HepG2 (cell line): ENCODE measurements around the gene NOCT. TPM values are rescaled to one million over a fixed set of nuclear protein-coding genes. Genes with fewer than 3 reads are reported as not detected.

Source experiments
- ARNT ChIP-seq: fragments of 450-650 bp; IDR thresholded peaks from 2 replicates; pipeline ENCODE4 v1.6.1; 2017
- GABPB1 ChIP-seq: IDR thresholded peaks from 2 replicates; pipeline ENCODE4 v1.6.1; 2016; ENCODE audit warnings: mild to moderate bottlenecking, missing genetic modification reagents, moderate library complexity, missing compliant biosample characterization
- HOXA9 ChIP-seq: sonication (generic); formaldehyde crosslinking; IDR thresholded peaks from 2 replicates; pipeline ENCODE4 v1.8.1; 2022; ENCODE audit warnings: missing genetic modification reagents, mild to moderate bottlenecking, moderate library complexity, borderline replicate concordance
- POGZ ChIP-seq: sonication (generic); formaldehyde crosslinking; IDR thresholded peaks from 2 replicates; pipeline ENCODE4 v1.4.0; 2020; ENCODE audit warnings: mild to moderate bottlenecking, missing genetic modification reagents
- PRDM15 ChIP-seq: sonication (generic); formaldehyde crosslinking; IDR thresholded peaks from 2 replicates; pipeline ENCODE4 v1.4.0; 2020; ENCODE audit warnings: missing genetic modification reagents
- REST ChIP-seq, 2 experiments: IDR thresholded peaks; 2 replicates each; pipeline ENCODE4 v1.6.1; 2011 to 2012; ENCODE audit warnings: low read length in 2 of 2, borderline replicate concordance in 1 of 2, low read depth in 1 of 2, mild to moderate bottlenecking in 1 of 2, moderate library complexity in 1 of 2
- SAP130 ChIP-seq: IDR thresholded peaks from 2 replicates; pipeline ENCODE4 v1.6.1; 2016; ENCODE audit warnings: low read depth
- SIX1 ChIP-seq: sonication (generic); formaldehyde crosslinking; IDR thresholded peaks from 2 replicates; pipeline ENCODE4 v1.4.0; 2020; ENCODE audit warnings: missing genetic modification reagents, borderline replicate concordance
- SMARCE1 ChIP-seq: fragments of 450-650 bp; IDR thresholded peaks from 2 replicates; pipeline ENCODE4 v1.6.1; 2017; ENCODE audit warnings: borderline replicate concordance
- SOX13 ChIP-seq, 3 experiments: fragments of 450-650 bp in 1 of 3; sonication (generic) in 1 of 3; formaldehyde crosslinking in 1 of 3; IDR thresholded peaks in 2 of 3; conservative IDR thresholded peaks in 1 of 3; 2 replicates each; pipeline versions ENCODE4 v1.5.0 to v1.6.1; 2016 to 2020; ENCODE audit warnings: antibody characterized with exemption in 1 of 3, mild to moderate bottlenecking in 1 of 3, missing compliant biosample characterization in 1 of 3, missing genetic modification reagents in 1 of 3, moderate library complexity in 1 of 3
- TARDBP ChIP-seq: sonication (generic); formaldehyde crosslinking; IDR thresholded peaks from 2 replicates; pipeline ENCODE4 v1.8.0; 2022; ENCODE audit warnings: mild to moderate bottlenecking, missing genetic modification reagents
- ZHX1 ChIP-seq: sonication (generic); formaldehyde crosslinking; IDR thresholded peaks from 2 replicates; pipeline ENCODE4 v1.8.1; 2022; ENCODE audit warnings: low read depth, mild to moderate bottlenecking, missing genetic modification reagents
- ZNF10 ChIP-seq: sonication (generic); formaldehyde crosslinking; IDR thresholded peaks from 2 replicates; pipeline ENCODE4 v1.4.0; 2020; ENCODE audit warnings: mild to moderate bottlenecking, low read depth, missing genetic modification reagents, borderline replicate concordance
- ZNF260 ChIP-seq: sonication (generic); formaldehyde crosslinking; IDR thresholded peaks from 2 replicates; pipeline ENCODE4 v1.4.0; 2020; ENCODE audit warnings: missing genetic modification reagents, low read depth, mild to moderate bottlenecking, borderline replicate concordance
- ZNF326 ChIP-seq: sonication (generic); formaldehyde crosslinking; IDR thresholded peaks from 2 replicates; pipeline ENCODE4 v1.4.0; 2020; ENCODE audit warnings: missing genetic modification reagents, borderline replicate concordance
- ZNF430 ChIP-seq: sonication (generic); formaldehyde crosslinking; IDR thresholded peaks from 2 replicates; pipeline ENCODE4 v1.9.0; 2021; ENCODE audit warnings: mild to moderate bottlenecking, missing genetic modification reagents
- ZNF570 ChIP-seq: sonication (generic); formaldehyde crosslinking; IDR thresholded peaks from 2 replicates; pipeline ENCODE4 v1.4.0; 2020; ENCODE audit warnings: mild to moderate bottlenecking, missing genetic modification reagents, borderline replicate concordance
- ZNF572 ChIP-seq: sonication (generic); formaldehyde crosslinking; IDR thresholded peaks from 2 replicates; pipeline ENCODE4 v1.5.1; 2020; ENCODE audit warnings: mild to moderate bottlenecking, missing genetic modification reagents
- ZNF777 ChIP-seq: sonication (generic); formaldehyde crosslinking; IDR thresholded peaks from 2 replicates; pipeline ENCODE4 v1.4.0; 2020; ENCODE audit warnings: missing genetic modification reagents
- polyA plus RNA-seq, 8 experiments: library from polyadenylated mRNA; depleted of rRNA in 3 of 8; stranded (reverse) in 7 of 8; unstranded in 1 of 8; fragments of >200 nt; fragmentation: Illumina TruSeq in 4 of 8; extraction: Trizol in 4 of 8; gene quantifications; 2 replicates each; pipeline versions ENCODE4 v1.2.1 to v1.2.3, GENCODE V29; 2011 to 2016; ENCODE audit warnings: low read depth in 4 of 8, missing spikeins in 1 of 8, mixed read lengths in 1 of 8; ENCODE audit not compliant: insufficient read depth in 1 of 8
- total RNA-seq, 5 experiments: library from RNA; depleted of rRNA; stranded (reverse); fragments of >200 nt; fragmentation: Illumina TruSeq; extraction: Trizol; gene quantifications; 2 replicates each; pipeline ENCODE4 v1.2.3, GENCODE V29; 2016; ENCODE audit warnings: low read depth in 1 of 5

Gene NOCT
- total and polyA plus RNA-seq, 2 of the 13 experiments (the other 11 are each of a cell fraction or from before 2014, with no cell fraction given): 3.6 to 13.1 TPM

GRCh38 chr4:139015269-139015947 is at the start of gene NOCT (continued):
- TF ChIP-seq ZNF572: peak; percentile 74; the same call in 1 of the 2 replicates
- TF ChIP-seq ZNF777: peak; percentile 65; the same call in 1 of the 2 replicates
- no peak for TF ChIP-seq ARNT
- TF ChIP-seq SMARCE1: no peak
- peak; percentile 58; the same call in 1 of the 2 replicates for TF ChIP-seq ZHX1 (CRISPR knock-in tag)
- no peak for TF ChIP-seq ZNF260 (CRISPR knock-in tag)
- peak; percentile 76 for TF ChIP-seq PRDM15
- peak; percentile 97 for TF ChIP-seq SAP130 (CRISPR knock-in tag)
- TF ChIP-seq ZNF430 (CRISPR knock-in tag): peak; percentile 52; the same call in 1 of the 2 replicates
- peak in 1 of 2 experiments; percentile 82; a peak in 1 of 4 replicates for TF ChIP-seq REST (IDR thresholded peaks at IDR 0.05; ENCODE audit: borderline replicate concordance in 1 of 2, low read depth in 1 of 2, low read length in 2 of 2)
- TF ChIP-seq TARDBP: no peak
- TF ChIP-seq ZNF570 (CRISPR knock-in tag): no peak
- no peak for TF ChIP-seq SOX13 (IDR thresholded peaks at IDR 0.05)
- no peak for TF ChIP-seq SOX13 (CRISPR knock-in tag; conservative IDR thresholded peaks at IDR 0.05 in 1 of 2, IDR thresholded peaks at IDR 0.05 in 1 of 2)
- TF ChIP-seq SIX1 (CRISPR knock-in tag): 0 out of 2 replicates have a peak, but pooled peaks have one; percentile 11
- no peak for TF ChIP-seq ZNF326 (CRISPR knock-in tag)
- peak; percentile 66 for TF ChIP-seq POGZ (CRISPR knock-in tag)
- no peak for TF ChIP-seq ZNF10
- TF ChIP-seq GABPB1 (CRISPR knock-in tag): peak; percentile 74
- peak; percentile 78; the same call in 1 of the 2 replicates for TF ChIP-seq HOXA9 (CRISPR knock-in tag)
